ENCODE measurements around the gene HCAR1.
"Not testable (repeated sequence)": the region's sequence is repeated elsewhere in the genome, so short reads cannot be mapped to it uniquely, and the experiment has no call there.

HCAR1 gene

GRCh38 chr12:122722387-122722786 lies 8.3 kb downstream of the HCAR1 start:
- no peak for DNase-seq (ENCODE audit: extremely low read depth in 1 of 2, low read depth in 1 of 2)

- DNase-seq (ENCODE audit: extremely low read depth in 1 of 2, low read depth in 1 of 2): no peak
Observed at GRCh38 chr12:122721057-122721545, 9.5 kb downstream of the HCAR1 start.

DNA sequence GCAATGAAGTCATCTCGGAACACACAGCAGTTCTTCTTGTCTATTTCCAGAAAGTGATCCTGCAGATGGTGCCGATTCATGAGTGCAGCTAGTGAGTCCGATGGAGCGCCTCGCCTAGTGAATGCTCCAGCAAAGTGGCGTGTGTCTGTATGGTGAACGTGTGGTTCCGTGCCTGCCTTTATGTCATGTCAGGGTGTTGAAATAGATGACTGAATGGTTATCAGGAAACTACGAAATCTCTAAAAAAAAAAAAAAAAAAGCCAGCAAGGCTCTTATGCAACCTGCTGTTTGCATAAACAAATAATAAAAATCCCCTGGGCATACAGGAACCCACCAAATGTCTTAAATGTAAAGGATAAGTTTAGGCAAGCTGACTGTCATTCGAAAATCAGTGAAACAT lies 14.0 kb downstream of the HCAR1 start, which contains the start of gene HCAR3:
TSS of gene HCAR3 (minus strand) at position 154 of the 400 bp plus-strand sequence. CDS start at position 80, 74 bp downstream.
- DNase-seq (ENCODE audit: extremely low read depth in 1 of 2, low read depth in 1 of 2): not testable (repeated sequence)

DNA sequence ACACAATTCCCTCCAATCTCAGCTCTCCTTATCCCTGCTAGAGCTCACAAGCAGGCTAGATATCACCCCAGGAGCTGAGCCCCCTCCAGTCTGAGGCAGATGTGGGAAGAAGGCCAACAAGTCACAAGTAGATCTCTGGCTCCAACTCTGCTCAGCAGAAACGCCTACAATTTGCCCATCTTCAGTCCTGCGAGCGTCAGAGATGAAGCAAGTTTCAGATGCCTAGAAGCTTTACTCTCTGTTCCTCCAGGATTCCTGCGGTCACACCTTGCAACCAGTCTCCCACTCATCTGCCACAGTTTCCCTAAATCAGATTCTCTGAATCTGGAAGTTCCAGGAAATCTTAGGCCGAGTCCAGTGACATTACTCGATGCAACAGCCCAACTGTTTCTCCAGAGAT lies 15.4 kb downstream of the HCAR1 start:
- not testable (repeated sequence) for DNase-seq (ENCODE audit: extremely low read depth in 1 of 2, low read depth in 1 of 2)

DNA sequence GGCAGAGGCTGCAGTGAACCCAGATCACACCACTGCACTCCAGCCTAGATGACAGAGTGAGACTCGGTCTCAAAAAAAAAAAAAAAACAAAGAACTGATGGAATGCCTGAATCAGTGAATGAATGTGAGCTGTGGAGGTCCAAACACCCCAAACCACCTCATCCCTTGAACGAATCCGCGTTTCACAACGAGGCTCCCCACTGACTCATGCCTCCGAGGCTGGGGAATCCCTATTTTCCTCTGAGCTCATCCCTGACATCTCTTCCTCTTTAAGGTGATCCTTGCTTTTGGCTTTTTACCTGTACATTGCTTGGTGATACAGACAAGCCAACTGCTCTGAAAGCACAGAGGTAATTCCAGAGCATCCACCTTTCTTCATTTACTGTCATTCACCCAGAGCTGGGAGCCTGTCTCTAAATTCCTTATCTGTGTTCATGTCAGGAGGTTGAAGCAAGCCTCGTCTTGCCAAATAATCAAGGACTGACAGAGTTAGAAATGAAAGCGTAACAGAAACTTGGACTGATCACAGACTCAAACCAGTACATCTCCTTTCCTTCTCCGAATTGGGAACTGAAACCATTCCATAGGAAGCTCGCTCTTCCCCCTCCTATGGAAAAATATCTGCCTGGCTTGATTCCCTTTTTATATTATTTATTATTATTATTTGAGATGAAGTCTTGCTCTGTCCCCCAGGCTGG lies 17.0 kb downstream of the HCAR1 start:
- DNase-seq (ENCODE audit: extremely low read depth in 1 of 2, low read depth in 1 of 2): not testable (repeated sequence)

DNA sequence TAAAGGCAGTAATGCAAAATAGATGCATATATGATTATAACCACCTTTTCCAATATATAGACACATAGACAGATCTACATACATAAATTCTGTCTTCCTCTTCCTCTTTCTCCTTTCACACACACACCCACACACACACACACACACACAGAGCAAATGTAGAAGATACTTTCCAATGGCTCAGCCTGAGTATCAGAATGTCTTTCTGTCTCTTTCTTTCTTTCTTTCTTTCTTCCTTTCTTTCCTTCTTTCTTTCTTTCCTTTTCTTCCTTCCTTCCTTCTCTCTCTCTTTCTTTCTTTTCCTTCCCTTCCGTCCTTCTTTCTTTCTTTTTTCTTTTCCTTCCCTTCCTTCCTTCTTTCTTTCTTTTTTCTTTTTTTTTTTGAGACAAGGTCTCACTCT lies 19.4 kb downstream of the HCAR1 start:
- DNase-seq (ENCODE audit: extremely low read depth in 1 of 2, low read depth in 1 of 2): not testable (repeated sequence)

- DNase-seq (ENCODE audit: extremely low read depth in 1 of 2, low read depth in 1 of 2): not testable (repeated sequence)
Observed at GRCh38 chr12:122710341-122710740, 20.3 kb downstream of the HCAR1 start.

GRCh38 chr12:122709287-122709686 lies 21.4 kb downstream of the HCAR1 start:
- not testable (repeated sequence) for DNase-seq (ENCODE audit: extremely low read depth in 1 of 2, low read depth in 1 of 2)

- DNase-seq (ENCODE audit: extremely low read depth in 1 of 2, low read depth in 1 of 2): not testable (repeated sequence)
Observed at GRCh38 chr12:122703841-122704240, 26.8 kb downstream of the HCAR1 start.

GRCh38 chr12:122702890-122703611 lies 27.6 kb downstream of the HCAR1 start, which contains the start of gene HCAR2:
Gene HCAR2 (minus strand): TSS chr12:122703357. CDS start chr12:122703283, 74 bp downstream.
- not testable (repeated sequence) for DNase-seq (ENCODE audit: extremely low read depth in 1 of 2, low read depth in 1 of 2)

DNA sequence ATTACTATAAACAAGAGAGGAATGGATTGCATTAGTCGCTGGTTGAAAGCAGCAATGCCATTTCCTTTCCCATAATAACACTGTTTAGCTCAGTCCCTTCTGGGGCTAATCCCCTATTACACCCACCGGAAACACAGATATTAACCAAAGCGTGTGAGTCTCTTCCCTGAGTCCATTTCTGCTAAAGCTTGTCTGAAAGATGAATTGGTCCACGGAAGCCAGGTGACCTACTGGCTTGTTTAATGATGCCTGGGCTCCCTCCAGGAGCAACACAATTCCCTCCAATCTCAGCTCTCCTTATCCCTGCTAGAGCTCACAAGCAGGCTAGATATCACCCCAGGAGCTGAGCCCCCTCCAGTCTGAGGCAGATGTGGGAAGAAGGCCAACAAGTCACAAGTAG lies 29.2 kb downstream of the HCAR1 start:
- not testable (repeated sequence) for DNase-seq (ENCODE audit: extremely low read depth in 1 of 2, low read depth in 1 of 2)

DNA sequence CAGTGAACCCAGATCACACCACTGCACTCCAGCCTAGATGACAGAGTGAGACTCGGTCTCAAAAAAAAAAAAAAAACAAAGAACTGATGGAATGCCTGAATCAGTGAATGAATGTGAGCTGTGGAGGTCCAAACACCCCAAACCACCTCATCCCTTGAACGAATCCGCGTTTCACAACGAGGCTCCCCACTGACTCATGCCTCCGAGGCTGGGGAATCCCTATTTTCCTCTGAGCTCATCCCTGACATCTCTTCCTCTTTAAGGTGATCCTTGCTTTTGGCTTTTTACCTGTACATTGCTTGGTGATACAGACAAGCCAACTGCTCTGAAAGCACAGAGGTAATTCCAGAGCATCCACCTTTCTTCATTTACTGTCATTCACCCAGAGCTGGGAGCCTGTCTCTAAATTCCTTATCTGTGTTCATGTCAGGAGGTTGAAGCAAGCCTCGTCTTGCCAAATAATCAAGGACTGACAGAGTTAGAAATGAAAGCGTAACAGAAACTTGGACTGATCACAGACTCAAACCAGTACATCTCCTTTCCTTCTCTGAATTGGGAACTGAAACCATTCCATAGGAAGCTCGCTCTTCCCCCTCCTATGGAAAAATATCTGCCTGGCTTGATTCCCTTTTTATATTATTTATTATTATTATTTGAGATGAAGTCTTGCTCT lies 30.5 kb downstream of the HCAR1 start:
- DNase-seq (ENCODE audit: extremely low read depth in 1 of 2, low read depth in 1 of 2): not testable (repeated sequence)

- DNase-seq (ENCODE audit: extremely low read depth in 1 of 2, low read depth in 1 of 2): not testable (repeated sequence)
Observed at GRCh38 chr12:122696922-122697321, 33.7 kb downstream of the HCAR1 start.

- no peak for DNase-seq (ENCODE audit: extremely low read depth in 1 of 2, low read depth in 1 of 2)
Observed at GRCh38 chr12:122691566-122691965, 39.1 kb downstream of the HCAR1 start.

- DNase-seq (ENCODE audit: extremely low read depth in 1 of 2, low read depth in 1 of 2): no peak
Observed at GRCh38 chr12:122688291-122688690, 42.4 kb downstream of the HCAR1 start.

DNA sequence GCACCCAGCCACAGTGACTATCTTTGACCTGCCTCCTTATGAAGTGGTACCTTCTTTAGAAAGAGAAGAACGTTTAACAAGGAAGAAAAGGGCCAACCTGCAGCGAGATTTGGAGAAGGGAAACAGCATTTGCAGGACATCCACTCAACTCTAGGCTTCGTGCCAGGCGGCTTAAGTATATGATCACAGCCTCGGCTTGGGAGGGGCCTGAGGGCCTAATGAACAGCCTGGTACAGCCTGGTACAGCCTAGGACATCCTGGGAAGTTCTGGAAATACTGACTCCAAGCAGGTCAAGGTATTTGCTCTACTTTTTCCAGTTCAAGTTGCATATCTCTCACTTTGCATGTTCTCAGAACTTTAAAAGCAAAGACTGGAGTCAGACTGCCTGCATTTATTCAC lies 43.6 kb downstream of the HCAR1 start:
- DNase-seq (ENCODE audit: extremely low read depth in 1 of 2, low read depth in 1 of 2): no peak

GRCh38 chr12:122686538-122686937 lies 44.1 kb downstream of the HCAR1 start:
- DNase-seq (ENCODE audit: extremely low read depth in 1 of 2, low read depth in 1 of 2): no peak

- no peak for DNase-seq (ENCODE audit: extremely low read depth in 1 of 2, low read depth in 1 of 2)
Observed at GRCh38 chr12:122684297-122684813, 46.3 kb downstream of the HCAR1 start.

- DNase-seq (ENCODE audit: extremely low read depth in 1 of 2, low read depth in 1 of 2): no peak
Observed at GRCh38 chr12:122681814-122682213, 48.8 kb downstream of the HCAR1 start.

GRCh38 chr12:122680989-122681388 lies 49.7 kb downstream of the HCAR1 start:
- not testable (repeated sequence) for DNase-seq (ENCODE audit: extremely low read depth in 1 of 2, low read depth in 1 of 2)

DNA sequence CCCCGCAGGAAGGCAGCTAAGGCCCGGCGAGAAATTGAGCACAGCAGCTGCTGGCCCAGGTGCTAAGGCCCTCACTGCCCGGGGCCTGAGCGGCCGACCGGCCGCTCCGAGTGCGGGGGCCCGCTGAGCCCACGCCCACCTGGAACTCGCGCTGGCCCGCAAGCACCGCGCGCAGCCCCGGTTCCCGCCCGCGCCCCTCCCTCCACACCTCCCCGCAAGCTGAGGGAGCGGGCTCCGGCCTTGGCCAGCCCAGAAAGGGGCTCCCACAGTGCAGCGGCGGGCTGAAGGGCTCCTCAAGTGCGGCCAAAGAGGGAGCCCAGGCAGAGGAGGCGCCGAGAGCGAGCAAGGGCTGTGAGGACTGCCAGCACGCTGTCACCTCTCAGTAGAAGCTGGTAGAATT lies 53.9 kb downstream of the HCAR1 start:
- DNase-seq (ENCODE audit: extremely low read depth in 1 of 2, low read depth in 1 of 2): not testable (repeated sequence)

Data from activated CD8-positive, alpha-beta memory T cell treated with anti-CD3 and anti-CD28 coated beads for 1 hour (primary cell).